ENCODE results near the gene HPD. TPM values are rescaled to one million over a fixed set of nuclear protein-coding genes. Genes with fewer than 3 reads are reported as not detected.

Gene HPD
- total and polyA plus RNA-seq, 2 donors (not counting 3 experiments of a cell fraction or from before 2014, with no cell fraction given) = not detected

DNA sequence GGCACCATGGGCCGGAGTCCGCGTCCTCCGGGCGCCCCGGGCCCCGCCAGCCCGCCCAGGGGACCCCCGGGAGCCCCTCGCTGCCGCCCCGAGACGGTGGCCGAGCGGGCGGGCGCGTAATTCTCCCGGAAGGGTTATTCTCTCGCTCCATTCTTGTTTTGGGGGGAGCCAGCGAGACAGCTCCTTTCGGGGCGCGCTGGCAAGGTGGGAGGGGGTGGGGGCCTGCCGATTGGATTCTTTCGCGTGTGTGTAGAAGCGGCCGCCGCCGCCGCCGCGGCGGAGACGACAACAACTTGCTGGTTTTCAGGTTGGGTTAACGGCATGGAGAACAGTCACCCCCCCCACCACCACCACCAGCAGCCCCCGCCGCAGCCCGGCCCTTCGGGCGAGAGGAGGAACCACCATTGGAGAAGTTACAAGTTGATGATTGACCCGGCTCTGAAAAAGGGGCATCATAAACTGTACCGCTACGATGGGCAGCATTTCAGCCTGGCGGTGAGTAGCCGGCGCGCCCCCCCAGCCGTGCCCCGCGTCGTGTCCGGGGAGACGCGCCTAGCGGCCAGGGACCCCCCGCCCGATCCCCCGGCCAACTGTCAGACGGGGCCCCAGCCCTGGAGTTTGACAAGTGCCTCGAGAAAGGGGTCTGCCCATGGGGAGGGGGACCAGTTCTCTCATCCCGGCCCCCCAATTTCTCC, 54.1 kb downstream of the HPD start:
- intact Hi-C loops (cut with micrococcal nuclease) (loop anchor here (1.0 kb wide), 1 partner anchor 8 kb away; no protein-coding TSS in a partner anchor), dilution Hi-C loops (cut with MboI; ENCODE audit: extremely low pct_ligation_motif_present, low sequenced_read_pairs) (no loop called here)
- no peak overlapping the region for H2AFZ ChIP-seq (ENCODE audit: low read depth, low read length)

DNA sequence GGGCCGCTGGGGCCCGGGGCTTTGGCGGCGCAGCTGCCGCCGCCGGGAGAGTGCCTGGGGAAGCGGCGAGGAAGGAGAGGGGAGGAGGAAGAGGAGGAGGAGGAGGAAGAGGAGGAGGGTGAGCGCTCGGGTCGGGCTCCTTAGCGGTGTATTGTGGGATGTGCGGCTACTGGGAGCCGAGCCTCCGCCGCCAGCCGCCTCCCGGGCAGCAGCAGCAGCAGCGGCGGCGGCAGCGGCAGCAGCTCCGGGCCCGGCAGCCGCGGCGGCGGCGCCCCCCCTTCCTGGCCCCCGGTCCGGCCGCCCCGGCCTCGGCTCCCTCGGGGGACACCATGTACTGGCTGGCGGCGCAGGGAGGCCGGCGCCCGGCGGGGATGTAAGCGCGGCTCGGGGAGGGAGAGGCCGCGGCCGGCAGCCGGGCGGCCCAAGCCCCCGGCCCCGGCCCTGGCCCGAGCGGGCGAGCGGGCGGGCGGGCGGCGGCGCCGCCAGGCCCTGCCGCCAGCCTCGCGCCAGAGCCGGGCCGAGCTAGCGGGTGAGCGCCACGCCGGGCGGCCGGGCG, 54.7 kb downstream of the HPD start, which contains the start of gene SETD1B:
Gene SETD1B (plus strand): TSS at position 149 of the 556 bp plus-strand sequence. CDS start 729 bp downstream, outside the sequence.
- no peaks in the 10 kb centered on the region for H4K20me1 ChIP-seq (replicated peaks; ENCODE audit: control insufficient read depth, extremely low read depth, insufficient read depth, low read length)
- ChIA-PET CTCF (interaction anchor here (12.7 to 12.8 kb wide), 2 partner anchors 4 to 6 kb away, joined by 774 read pairs; partner anchors contain the start of genes RHOF and SETD1B), POLR2A (interaction anchor here (0.6 to 3.3 kb wide), 4 partner anchors 8 to 73 kb away, joined by 3 to 20 read pairs (median 6); partner anchors contain the start of gene RHOF)
- H3K36me3 ChIP-seq (ENCODE audit: control insufficient read depth in 2 of 2, extremely low read depth in 1 of 2, insufficient read depth in 2 of 2, low read length in 2 of 2) = peaks cover 0 to 10% of the 10 kb centered on the region in 2 experiments
- peaks cover 29% of the 10 kb centered on the region for H3K4me1 ChIP-seq (ENCODE audit: control insufficient read depth, extremely low read depth, insufficient read depth, low read length)
- intact Hi-C loops (cut with micrococcal nuclease) = loop anchor here (1.0 kb wide), 1 partner anchor 8 kb away; no protein-coding TSS in a partner anchor
- peak within 1 kb of the TSS; percentile 93 for H3K27ac ChIP-seq (ENCODE audit: insufficient read depth, low read depth, low read length)
- FAIRE-seq (peak; percentile 72), DNase-seq (ENCODE audit: low read depth, low spot score) (peak; percentile 33)
- dilution Hi-C loops (cut with MboI; ENCODE audit: extremely low pct_ligation_motif_present, low sequenced_read_pairs) = no loop called here
- no peaks in the 10 kb centered on the region for H3K9me3 ChIP-seq (replicated peaks; ENCODE audit: control insufficient read depth, insufficient read depth, low read length)
- H3K4me2 ChIP-seq (ENCODE audit: insufficient read depth, low read length) = peak within 1 kb of the TSS; percentile 87
- peaks cover 63% of the 10 kb centered on the region for H3K79me2 ChIP-seq (ENCODE audit: control insufficient read depth, insufficient read depth, low read length)
- no TSS peak for BruUV-seq (replicated peaks)
- peak within 1 kb of the TSS; percentile 98 for H3K9ac ChIP-seq (replicated peaks; ENCODE audit: extremely low read depth, insufficient read depth, low read length)
- TF ChIP-seq, protein P1, sequence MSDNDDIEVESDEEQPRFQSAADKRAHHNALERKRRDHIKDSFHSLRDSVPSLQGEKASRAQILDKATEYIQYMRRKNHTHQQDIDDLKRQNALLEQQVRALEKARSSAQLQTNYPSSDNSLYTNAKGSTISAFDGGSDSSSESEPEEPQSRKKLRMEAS (IDR thresholded peaks at IDR 0.05; ENCODE audit: insufficient read depth, insufficient read length) = no peak
- TF ChIP-seq POLR2A (IDR thresholded peaks at IDR 0.05; ENCODE audit: low read depth, low read length) (peak; percentile 63), MYC (IDR thresholded peaks at IDR 0.05; ENCODE audit: low read depth, low read length) (no peak), FOS (IDR thresholded peaks at IDR 0.05; ENCODE audit: borderline replicate concordance, insufficient read depth, low read length) (no peak), POLR2AphosphoS5 (IDR thresholded peaks at IDR 0.05; ENCODE audit: insufficient read depth, low read depth, low read length) (peak; percentile 38), EZH2 (IDR thresholded peaks at IDR 0.05; ENCODE audit: borderline replicate concordance, low read depth, low read length, severe bottlenecking) (no peak)
- H3K9me1 ChIP-seq (replicated peaks; ENCODE audit: control insufficient read depth, extremely low read depth, insufficient read depth, low read length) = no peaks in the 10 kb centered on the region
- peak within 1 kb of the TSS; percentile 79 to 92 (median 81) for H3K4me3 ChIP-seq (replicated peaks in 1 of 3; ENCODE audit: insufficient read depth in 1 of 3, low read depth in 1 of 3, low read length in 3 of 3)
- H2AFZ ChIP-seq (ENCODE audit: low read depth, low read length) = peak within 1 kb of the TSS; percentile 10
- no peaks in the 10 kb centered on the region for H3K27me3 ChIP-seq (ENCODE audit: control insufficient read depth in 2 of 2, insufficient read depth in 2 of 2, low read length in 2 of 2)

More for the DNA sequence above, 54.1 kb downstream of the HPD start:
- Histone ChIP-seq H3K4me1 (ENCODE audit: control insufficient read depth, extremely low read depth, insufficient read depth, low read length) (peaks cover 24% of the 10 kb centered on the region), H3K27ac (ENCODE audit: insufficient read depth, low read depth, low read length) (no peak overlapping the region), H4K20me1 (replicated peaks; ENCODE audit: control insufficient read depth, extremely low read depth, insufficient read depth, low read length) (no peaks in the 10 kb centered on the region), H3K36me3 (ENCODE audit: control insufficient read depth in 2 of 2, extremely low read depth in 1 of 2, insufficient read depth in 2 of 2, low read length in 2 of 2) (peaks cover 4 to 15% of the 10 kb centered on the region in 2 experiments), H3K9me1 (replicated peaks; ENCODE audit: control insufficient read depth, extremely low read depth, insufficient read depth, low read length) (no peaks in the 10 kb centered on the region), H3K79me2 (ENCODE audit: control insufficient read depth, insufficient read depth, low read length) (peaks cover 67% of the 10 kb centered on the region), H3K27me3 (ENCODE audit: control insufficient read depth in 2 of 2, insufficient read depth in 2 of 2, low read length in 2 of 2) (no peaks in the 10 kb centered on the region), H3K9me3 (replicated peaks; ENCODE audit: control insufficient read depth, insufficient read depth, low read length) (no peaks in the 10 kb centered on the region), H3K9ac (replicated peaks; ENCODE audit: extremely low read depth, insufficient read depth, low read length) (peak overlapping the region; percentile 59), H3K4me3 (replicated peaks in 1 of 3; ENCODE audit: insufficient read depth in 1 of 3, low read depth in 1 of 3, low read length in 3 of 3) (peak overlapping the region; percentile 70 to 92 (median 79)), H3K4me2 (ENCODE audit: insufficient read depth, low read length) (peak overlapping the region; percentile 50)
- DNase-seq (ENCODE audit: low read depth, low spot score) = peak; percentile 39
- no TSS peak for BruUV-seq (replicated peaks)
- TF ChIP-seq POLR2A (IDR thresholded peaks at IDR 0.05; ENCODE audit: low read depth, low read length) = no peak
- no peak for TF ChIP-seq GATA2 (IDR thresholded peaks at IDR 0.05; ENCODE audit: insufficient read depth, insufficient read length, low read depth, low read length)
- POLR2A ChIA-PET = interaction anchor here (0.6 kb wide), 1 partner anchor 74 kb away, joined by 3 read pairs; no protein-coding TSS in a partner anchor
- CTCF ChIA-PET = interaction anchor here (1.9 to 12.8 kb wide), 3 partner anchors 3 to 20 kb away, joined by 5 to 774 read pairs (median 774); partner anchors contain the start of genes RHOF and SETD1B
- FAIRE-seq = no peak
